Nephron (organoid): Measurements from ENCODE around the gene LBHD2.

Experiments
- H3K27ac Mint-ChIP-seq, 3 experiments: 2 replicates each; pipeline ENCODE4 v1.8.0; 2020; ENCODE audit warnings: mixed read lengths in 3 of 3, mild to moderate bottlenecking in 2 of 3, moderate library complexity in 1 of 3
- H3K27me3 Mint-ChIP-seq: 2 replicates; pipeline ENCODE4 v1.8.0; 2021; ENCODE audit warnings: low read depth, mild to moderate bottlenecking, moderate library complexity, mixed read lengths
- H3K36me3 Mint-ChIP-seq: 2 replicates; pipeline ENCODE4 v1.8.0; 2020; ENCODE audit warnings: low read depth, mixed read lengths
- H3K4me1 Mint-ChIP-seq: 2 replicates; pipeline ENCODE4 v1.8.0; 2020; ENCODE audit warnings: mixed read lengths
- H3K4me3 Mint-ChIP-seq, 3 experiments: 2 replicates each; pipeline ENCODE4 v1.8.0; 2020; ENCODE audit warnings: mild to moderate bottlenecking in 3 of 3, mixed read lengths in 3 of 3, moderate library complexity in 2 of 3
- H3K9me3 Mint-ChIP-seq: 2 replicates; pipeline ENCODE4 v1.8.0; 2020; ENCODE audit warnings: mixed read lengths
- TF ChIP-seq, protein P1 (sequence below), 3 experiments: fragments of 200-600 bp; sonication (generic); IDR thresholded peaks; one replicate each; pipeline ENCODE4 v1.5.0; 2021; ENCODE audit warnings: antibody characterized with exemption in 3 of 3; ENCODE audit not compliant: unreplicated experiment in 3 of 3

Gene LBHD2

DNA sequence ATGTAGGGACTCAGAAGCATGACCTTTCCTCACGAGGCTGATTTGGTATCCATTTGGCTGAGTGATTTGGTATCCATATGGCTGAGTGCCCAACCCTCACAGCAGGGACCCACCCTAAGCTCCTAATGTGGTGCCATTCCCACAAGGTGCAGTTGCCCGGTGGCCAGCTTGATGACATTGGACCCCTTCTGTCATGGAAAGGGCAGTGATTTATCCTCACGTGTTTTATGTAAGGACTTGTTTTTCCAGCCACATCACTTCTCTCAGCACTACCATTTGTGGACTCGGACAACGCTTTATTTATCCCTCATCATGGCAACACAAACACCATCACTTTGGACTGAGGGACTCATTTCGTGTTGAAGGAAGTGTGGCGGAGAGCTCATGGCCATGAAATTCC is 18.1 kb upstream of the LBHD2 start:
- Mint-ChIP-seq H3K9me3 (no peaks in the 10 kb centered on the region), H3K27ac (no peak overlapping the region), H3K27me3 (peaks cover 7% of the 10 kb centered on the region), H3K36me3 (no peaks in the 10 kb centered on the region), H3K4me3 (no peak overlapping the region), H3K4me1 (peaks cover 7% of the 10 kb centered on the region)
- TF ChIP-seq, protein P1, sequence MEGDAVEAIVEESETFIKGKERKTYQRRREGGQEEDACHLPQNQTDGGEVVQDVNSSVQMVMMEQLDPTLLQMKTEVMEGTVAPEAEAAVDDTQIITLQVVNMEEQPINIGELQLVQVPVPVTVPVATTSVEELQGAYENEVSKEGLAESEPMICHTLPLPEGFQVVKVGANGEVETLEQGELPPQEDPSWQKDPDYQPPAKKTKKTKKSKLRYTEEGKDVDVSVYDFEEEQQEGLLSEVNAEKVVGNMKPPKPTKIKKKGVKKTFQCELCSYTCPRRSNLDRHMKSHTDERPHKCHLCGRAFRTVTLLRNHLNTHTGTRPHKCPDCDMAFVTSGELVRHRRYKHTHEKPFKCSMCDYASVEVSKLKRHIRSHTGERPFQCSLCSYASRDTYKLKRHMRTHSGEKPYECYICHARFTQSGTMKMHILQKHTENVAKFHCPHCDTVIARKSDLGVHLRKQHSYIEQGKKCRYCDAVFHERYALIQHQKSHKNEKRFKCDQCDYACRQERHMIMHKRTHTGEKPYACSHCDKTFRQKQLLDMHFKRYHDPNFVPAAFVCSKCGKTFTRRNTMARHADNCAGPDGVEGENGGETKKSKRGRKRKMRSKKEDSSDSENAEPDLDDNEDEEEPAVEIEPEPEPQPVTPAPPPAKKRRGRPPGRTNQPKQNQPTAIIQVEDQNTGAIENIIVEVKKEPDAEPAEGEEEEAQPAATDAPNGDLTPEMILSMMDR (IDR thresholded peaks at IDR 0.05; ENCODE audit: unreplicated experiment in 3 of 3), result no peak

DNA sequence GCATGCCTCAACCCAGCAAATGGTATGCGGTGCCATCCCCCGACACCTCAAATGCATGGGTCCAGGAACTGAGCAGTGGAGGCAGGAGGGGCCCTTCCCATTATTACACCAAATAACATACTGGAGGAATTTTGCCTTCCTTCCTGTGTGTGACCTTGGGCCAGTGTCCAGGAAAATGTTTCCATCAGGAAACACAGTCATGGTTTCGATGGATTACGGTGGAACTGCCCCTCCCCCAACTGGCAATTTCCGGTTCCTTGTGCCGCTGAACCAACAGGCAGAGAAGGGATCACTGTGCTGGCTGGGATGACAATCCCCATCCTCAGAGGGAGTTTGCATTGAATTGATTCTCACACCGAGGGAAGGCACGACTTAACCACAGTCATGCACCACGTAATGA is 17.6 kb upstream of the LBHD2 start:
- H3K27me3 Mint-ChIP-seq, result peaks cover 7% of the 10 kb centered on the region
- no peaks in the 10 kb centered on the region for H3K36me3 Mint-ChIP-seq
- H3K4me1 Mint-ChIP-seq, result peaks cover 7% of the 10 kb centered on the region
- no peak overlapping the region for H3K27ac Mint-ChIP-seq
- no peak overlapping the region for H3K4me3 Mint-ChIP-seq
- H3K9me3 Mint-ChIP-seq, result no peaks in the 10 kb centered on the region
- TF ChIP-seq, protein P1 (IDR thresholded peaks at IDR 0.05; ENCODE audit: unreplicated experiment in 3 of 3), result no peak

- H3K9me3 Mint-ChIP-seq, result no peaks in the 10 kb centered on the region
- TF ChIP-seq, protein P1 (IDR thresholded peaks at IDR 0.05; ENCODE audit: unreplicated experiment in 3 of 3), result no peak
- peaks cover 7% of the 10 kb centered on the region for H3K4me1 Mint-ChIP-seq
- peak overlapping the region in 2 of 3 experiments; percentile 71 to 75 for H3K27ac Mint-ChIP-seq
- H3K27me3 Mint-ChIP-seq, result peaks cover 7% of the 10 kb centered on the region
- no peaks in the 10 kb centered on the region for H3K36me3 Mint-ChIP-seq
- H3K4me3 Mint-ChIP-seq, result no peak overlapping the region
Observed at GRCh38 chr14:103067231-103067954, 16.6 kb upstream of the LBHD2 start.

GRCh38 chr14:103068351-103069073 is 15.5 kb upstream of the LBHD2 start:
- H3K4me3 Mint-ChIP-seq, result no peak overlapping the region
- H3K4me1 Mint-ChIP-seq, result peaks cover 7% of the 10 kb centered on the region
- no peaks in the 10 kb centered on the region for H3K36me3 Mint-ChIP-seq
- no peaks in the 10 kb centered on the region for H3K9me3 Mint-ChIP-seq
- H3K27ac Mint-ChIP-seq, result no peak overlapping the region
- H3K27me3 Mint-ChIP-seq, result peaks cover 7% of the 10 kb centered on the region
- TF ChIP-seq, protein P1 (IDR thresholded peaks at IDR 0.05; ENCODE audit: unreplicated experiment in 3 of 3), result no peak

DNA sequence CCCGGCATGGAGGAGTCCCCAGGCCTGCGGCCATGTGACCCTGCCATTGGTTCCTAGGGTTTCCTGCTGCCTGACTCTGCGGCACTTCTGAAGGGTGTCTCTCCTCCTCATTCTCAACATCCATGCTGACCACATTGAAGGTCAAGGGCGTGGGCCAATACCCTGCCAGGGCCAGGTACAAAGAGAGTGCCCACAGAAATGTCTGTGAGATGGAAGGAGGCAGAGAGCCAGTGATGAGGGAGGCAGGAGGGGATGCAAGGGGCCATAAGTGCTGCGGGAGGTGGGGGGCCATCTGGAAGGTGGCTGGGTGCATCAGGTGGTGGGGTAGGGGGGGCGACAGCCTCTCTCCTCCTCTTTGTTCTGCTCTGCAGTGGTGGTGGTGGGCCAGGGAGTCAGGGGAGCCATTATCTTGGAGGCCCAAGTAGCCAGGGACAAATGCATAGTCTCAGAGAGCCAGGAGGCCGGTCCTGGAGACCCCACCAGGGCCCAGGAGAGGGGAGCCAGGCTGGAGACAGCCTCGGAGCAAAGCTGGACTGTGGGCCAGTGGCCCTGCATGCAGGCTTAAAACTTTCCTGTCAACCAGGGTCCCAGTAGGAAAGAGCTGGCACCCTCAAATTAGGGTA is 13.6 kb upstream of the LBHD2 start:
- H3K4me1 Mint-ChIP-seq, result peaks cover 12% of the 10 kb centered on the region
- TF ChIP-seq, protein P1 (IDR thresholded peaks at IDR 0.05; ENCODE audit: unreplicated experiment in 3 of 3), result no peak
- peaks cover 4% of the 10 kb centered on the region for H3K27me3 Mint-ChIP-seq
- no peak overlapping the region for H3K27ac Mint-ChIP-seq
- no peaks in the 10 kb centered on the region for H3K36me3 Mint-ChIP-seq
- no peaks in the 10 kb centered on the region for H3K9me3 Mint-ChIP-seq
- H3K4me3 Mint-ChIP-seq, result no peak overlapping the region
